ENCODE measurements around the gene PTPN20.
A peak's percentile ranks its signal among the peaks of the same experiment; 100 is the strongest.

PTPN20 gene

GRCh38 chr10:47034441-47035051 is 123.3 kb downstream of the PTPN20 start:
- no peak for DNase-seq (ENCODE audit: low read depth in 2 of 2)

GRCh38 chr10:47035171-47035818 is 124.1 kb downstream of the PTPN20 start:
- DNase-seq (ENCODE audit: low read depth in 2 of 2) = no peak

DNA sequence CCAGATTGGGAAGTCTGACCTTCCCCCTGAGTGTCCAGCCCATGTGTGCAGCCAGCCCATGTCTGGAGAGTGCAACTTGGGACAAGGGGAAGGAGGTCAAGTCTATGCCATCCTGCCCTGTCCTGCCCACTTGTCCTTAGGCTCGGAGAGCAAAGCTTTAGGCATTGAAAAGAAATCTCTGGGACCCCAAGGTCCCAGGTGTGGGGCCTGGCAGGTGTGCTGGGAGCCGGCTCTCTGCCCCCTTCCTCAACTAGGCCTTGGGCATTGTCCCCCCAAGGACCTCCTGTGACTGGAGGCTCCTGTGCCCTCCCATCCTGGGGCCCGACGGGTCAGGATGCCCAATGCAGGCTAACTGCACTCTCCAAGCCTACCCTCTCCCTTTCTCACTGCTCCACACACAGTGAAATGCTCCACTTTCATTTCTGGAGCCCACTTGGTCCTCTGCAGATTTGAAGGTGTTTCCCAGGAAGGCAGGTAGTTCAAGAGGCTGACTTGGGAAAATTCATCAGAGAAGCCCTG is 124.7 kb downstream of the PTPN20 start:
- DNase-seq (ENCODE audit: low read depth in 2 of 2) = no peak

GRCh38 chr10:47036771-47037170 is 125.5 kb downstream of the PTPN20 start:
- no peak for DNase-seq (ENCODE audit: low read depth in 2 of 2)

- no peak for DNase-seq (ENCODE audit: low read depth in 2 of 2)
These were observed 126.6 kb downstream of the PTPN20 start for GRCh38 chr10:47037654-47038425.

DNA sequence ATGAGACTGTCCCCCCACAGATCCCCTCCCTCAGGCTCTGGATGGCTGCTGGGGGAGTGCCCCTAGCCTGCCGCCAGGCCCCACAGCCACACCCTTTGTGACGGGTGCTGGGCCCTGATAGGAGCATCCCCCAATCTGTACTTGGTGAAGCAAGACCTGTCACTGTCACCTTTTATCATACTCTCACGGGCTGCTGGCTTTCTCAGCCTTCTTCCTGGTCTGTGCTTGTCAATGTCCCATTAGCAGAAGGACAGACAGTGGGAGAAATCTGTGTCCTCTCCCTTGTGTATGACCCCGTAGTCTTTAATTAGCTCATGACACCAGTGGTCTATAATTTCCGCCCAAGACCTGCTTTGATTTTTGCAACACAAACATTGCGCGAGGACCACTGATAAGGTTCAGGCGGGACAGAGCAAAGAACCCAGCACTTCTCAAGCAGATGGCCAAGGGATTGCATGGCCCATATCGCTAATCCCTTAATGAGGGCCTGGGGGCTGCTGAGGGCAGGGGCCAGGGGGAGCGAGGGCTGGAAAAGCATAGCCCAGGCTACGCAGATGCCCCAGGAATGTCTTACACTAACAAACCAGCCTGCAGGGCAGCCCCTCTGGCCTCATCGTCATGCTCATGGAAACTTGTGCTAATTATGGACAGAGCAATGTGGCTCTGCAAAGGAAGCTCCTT is 127.8 kb downstream of the PTPN20 start:
- DNase-seq (ENCODE audit: low read depth in 2 of 2) = no peak

GRCh38 chr10:47039562-47039913 is 128.3 kb downstream of the PTPN20 start:
- DNase-seq (ENCODE audit: low read depth in 2 of 2) = no peak

DNA sequence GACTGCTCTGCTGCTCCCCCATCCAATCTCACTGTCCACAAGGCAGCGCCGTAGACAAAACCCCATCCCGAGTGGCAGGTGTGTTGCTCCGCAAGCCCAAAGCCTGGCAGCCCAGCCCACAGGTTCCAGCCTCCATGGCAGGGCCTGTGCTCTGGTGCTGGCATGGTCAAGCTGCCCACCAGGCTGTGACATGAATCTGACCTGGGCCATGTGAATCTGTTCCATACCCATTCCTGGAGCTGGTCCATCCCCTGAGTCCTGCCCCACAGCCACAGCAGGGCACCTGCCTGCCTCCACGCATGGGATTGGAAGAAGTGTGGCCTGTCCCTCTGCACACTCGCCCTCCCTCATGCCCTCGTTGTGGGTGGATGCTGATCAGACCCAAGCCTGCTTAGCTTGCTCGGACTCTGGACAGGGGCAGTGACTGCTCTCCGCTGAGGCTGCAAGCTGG is 128.8 kb downstream of the PTPN20 start:
- DNase-seq (ENCODE audit: low read depth in 2 of 2) = no peak

DNA sequence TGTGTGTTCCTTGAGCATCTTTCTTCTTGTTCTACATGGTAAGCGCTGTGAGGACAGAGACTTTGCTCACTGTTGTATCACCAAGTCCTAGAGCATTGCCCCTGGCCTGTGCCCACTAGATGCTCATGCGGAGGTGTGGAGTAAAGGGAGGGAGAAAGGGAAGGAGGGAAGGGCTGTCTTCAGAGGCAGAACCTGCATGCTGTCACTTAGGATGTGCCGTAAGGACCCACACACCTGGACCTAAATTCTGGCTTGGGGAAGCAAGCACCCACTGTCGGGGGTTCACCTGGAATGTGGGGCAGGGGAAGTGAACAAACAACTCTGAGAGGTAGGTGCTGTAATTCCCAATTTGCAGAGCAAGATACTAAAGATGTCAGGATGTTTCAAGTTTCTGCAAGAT is 129.5 kb downstream of the PTPN20 start:
- DNase-seq (ENCODE audit: low read depth in 2 of 2) = no peak

GRCh38 chr10:47041396-47042198 is 130.4 kb downstream of the PTPN20 start:
- DNase-seq (ENCODE audit: low read depth in 2 of 2) = no peak

- no peak for DNase-seq (ENCODE audit: low read depth in 2 of 2)
These were observed 130.9 kb downstream of the PTPN20 start for GRCh38 chr10:47042199-47042473.

DNA sequence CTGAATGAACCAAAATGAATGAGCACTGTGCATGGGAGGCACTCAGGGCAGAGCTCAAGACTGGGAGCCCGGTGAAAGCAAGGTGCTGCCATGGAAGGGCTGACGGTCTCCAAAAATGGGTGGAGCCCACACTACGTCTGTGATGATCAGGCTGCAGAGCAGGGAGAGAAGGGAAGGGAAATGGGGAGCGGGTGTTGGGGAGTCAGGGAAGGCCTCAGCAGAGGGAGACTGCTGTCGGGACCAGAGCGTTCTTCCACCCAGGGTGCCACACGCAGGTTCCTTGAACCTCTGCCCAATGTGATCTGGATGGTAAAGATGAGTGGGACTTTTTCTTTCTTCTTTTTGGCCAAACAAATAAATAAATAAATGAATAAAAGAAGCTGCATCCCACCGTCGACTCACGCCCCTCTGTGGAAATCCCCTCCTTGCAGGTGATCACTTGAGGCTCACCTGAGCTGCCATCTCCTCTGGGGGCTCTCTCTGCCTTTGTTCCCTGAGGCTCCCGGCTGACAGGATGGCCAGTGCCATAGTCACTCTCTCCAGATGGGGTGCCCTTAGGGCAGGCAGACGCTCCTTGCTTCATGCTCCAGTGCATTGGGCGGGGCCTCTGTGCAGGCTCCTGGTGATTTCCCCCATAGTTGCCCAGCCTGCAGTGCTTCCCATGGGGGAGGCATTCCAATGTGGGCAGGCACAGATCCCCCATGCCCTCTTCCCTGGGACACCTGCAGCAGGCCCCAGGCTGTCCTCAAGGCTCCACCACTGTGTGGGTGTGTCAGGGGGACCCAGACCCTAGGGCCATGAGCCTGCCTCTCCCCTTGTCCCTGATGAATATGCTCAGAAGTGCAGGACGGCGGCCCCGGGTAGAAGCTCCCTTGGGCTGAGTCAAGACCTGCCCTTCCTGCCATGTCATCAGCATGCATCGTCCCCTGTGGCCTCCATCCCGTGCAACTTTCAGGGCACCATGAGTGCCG is 131.8 kb downstream of the PTPN20 start:
- DNase-seq (ENCODE audit: low read depth in 2 of 2) = no peak

DNA sequence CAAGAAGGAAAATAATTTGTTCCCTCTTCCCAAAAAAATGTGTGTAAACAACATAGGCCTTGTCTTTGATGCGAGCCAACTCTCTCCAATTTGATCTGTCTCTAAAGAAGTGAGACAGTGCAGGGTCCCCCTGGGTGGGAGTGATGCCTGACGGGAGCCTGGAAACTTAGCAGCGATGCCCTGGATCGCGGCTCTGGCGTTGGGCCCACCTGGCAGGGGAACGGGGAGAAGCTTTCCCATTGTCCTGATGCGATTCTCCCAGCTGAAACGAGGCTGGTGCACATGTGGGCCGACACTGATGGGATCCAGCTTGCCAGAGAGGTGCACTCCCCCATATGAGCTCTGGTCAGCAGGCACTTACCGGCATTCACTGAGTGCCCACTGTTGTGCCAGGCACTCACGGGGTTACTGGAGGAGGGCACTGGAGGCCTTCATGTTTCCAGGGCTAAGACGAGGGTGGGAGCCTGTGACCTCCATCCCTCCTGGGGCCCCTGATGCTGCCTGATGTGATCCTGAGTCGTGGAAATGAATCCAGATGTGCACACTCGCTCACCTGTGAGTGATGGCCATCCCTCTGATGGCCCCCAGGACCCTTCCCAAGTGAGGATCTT is 132.8 kb downstream of the PTPN20 start:
- no peak for DNase-seq (ENCODE audit: low read depth in 2 of 2)

- DNase-seq (ENCODE audit: low read depth in 2 of 2) = no peak
These were observed 133.5 kb downstream of the PTPN20 start for GRCh38 chr10:47044741-47045140.

DNA sequence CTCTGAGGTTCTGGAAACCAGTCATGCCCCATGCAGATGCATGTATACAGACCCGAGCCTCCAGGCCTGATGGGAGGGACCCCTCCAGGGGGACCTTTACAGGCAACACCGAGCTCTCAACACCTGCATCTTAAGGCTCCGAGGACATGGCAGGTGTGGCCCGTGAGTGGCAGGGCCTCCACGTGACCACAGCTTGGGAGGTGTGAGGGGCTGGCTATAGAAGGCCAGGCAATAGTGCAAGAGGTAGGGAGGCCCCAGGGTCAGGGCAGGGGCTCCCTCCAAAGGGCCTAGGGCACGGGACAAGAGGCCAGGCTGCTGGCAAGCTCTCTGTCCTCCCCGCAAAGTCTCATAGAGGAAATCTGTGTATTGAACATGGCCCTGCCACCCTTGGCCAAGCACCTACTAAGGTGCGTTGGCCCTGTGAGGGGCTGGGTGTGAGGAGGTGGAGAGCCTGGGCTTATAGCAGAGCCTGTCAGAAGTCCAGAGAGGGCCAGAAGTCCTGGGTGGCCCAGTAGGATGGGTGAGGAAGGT is 134.2 kb downstream of the PTPN20 start:
- no peak for DNase-seq (ENCODE audit: low read depth in 2 of 2)

DNA sequence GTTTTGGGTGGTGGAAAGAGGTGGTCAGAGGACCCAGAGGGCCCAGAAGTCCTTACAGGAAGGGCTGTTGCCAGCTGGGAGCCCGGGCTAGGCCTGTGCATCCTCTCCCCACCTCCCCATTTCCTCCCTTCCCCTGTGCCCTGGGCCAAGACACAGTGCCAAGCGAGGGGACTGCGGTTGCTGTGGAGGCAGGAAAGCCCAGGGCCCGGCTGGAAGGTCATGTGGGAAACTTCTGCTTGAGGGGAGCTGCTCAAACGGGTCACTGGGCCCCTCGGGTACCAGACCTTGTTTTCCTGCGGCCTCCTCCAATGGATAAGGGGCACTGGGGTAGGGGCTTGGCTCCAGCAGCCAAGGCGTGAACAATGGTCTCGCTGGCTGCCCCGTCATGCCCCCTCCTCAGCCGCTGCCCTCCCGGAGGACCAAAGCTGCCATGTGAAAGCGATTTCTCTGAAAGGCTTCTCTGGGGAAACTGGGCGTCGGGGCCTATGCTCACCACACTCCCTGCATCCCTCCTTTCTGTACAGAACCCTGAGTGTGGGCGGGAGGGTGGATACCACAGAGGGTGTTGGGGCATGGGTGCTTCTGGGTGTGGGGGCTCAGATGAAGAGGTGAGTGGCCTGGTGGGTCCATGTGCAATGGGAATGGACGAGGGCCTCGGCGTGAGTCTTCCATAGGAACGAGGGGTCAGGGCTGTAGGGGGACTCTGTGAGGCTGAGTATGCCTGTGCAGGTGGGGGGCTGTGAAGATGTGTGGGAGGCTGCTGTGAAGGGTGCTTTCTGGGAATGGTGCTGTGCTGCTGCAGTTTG is 135.3 kb downstream of the PTPN20 start:
- DNase-seq (ENCODE audit: low read depth in 2 of 2) = no peak

- DNase-seq (ENCODE audit: low read depth in 2 of 2) = no peak
These were observed 135.9 kb downstream of the PTPN20 start for GRCh38 chr10:47047127-47047504.

- DNase-seq (ENCODE audit: low read depth in 2 of 2) = peak in 1 of 2 experiments; percentile 37
These were observed 136.6 kb downstream of the PTPN20 start for GRCh38 chr10:47047577-47048525.
